HG03354 (cell line): ENCODE data around the gene STK32C.

Source experiments
- ATAC-seq: cut with Tn5 transposase; IDR thresholded peaks from one replicate; pipeline ENCODE4 v1.9.1; 2021; ENCODE audit warnings: mild to moderate bottlenecking; ENCODE audit not compliant: unreplicated experiment, poor library complexity, severe bottlenecking

Gene STK32C

DNA sequence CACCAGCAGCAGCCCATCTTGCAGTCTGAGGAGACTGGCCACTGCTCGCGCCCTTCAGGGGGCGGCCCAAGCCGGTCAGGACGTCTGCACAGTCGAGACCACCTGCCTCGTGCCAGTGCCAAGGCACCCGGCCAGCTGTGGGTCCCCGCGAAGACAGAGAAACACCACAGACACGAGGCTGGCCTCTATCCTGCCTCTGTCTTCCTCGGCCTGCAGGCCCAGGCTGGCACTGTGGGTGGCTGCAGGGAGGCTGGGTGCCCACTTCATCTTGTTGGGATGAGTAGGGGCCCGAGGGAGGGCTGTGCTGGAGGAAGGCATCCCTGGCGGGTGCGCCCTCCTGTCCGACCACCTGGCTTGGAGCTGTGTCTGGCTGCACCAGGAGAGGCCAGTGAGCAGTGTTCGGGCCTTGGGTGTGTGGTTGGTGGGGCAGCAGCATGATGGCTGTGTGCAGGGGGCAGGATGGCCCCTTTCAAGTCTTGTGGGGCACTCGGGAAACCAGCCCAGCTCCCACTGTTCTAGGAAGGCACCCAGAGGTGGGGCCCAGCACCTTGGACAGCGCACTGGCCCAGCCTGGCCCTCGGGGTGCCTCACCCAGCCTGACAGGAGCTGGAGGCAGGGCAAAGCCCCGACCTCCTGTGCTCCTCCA, 113.7 kb downstream of the STK32C start:
- ATAC-seq = no peak

DNA sequence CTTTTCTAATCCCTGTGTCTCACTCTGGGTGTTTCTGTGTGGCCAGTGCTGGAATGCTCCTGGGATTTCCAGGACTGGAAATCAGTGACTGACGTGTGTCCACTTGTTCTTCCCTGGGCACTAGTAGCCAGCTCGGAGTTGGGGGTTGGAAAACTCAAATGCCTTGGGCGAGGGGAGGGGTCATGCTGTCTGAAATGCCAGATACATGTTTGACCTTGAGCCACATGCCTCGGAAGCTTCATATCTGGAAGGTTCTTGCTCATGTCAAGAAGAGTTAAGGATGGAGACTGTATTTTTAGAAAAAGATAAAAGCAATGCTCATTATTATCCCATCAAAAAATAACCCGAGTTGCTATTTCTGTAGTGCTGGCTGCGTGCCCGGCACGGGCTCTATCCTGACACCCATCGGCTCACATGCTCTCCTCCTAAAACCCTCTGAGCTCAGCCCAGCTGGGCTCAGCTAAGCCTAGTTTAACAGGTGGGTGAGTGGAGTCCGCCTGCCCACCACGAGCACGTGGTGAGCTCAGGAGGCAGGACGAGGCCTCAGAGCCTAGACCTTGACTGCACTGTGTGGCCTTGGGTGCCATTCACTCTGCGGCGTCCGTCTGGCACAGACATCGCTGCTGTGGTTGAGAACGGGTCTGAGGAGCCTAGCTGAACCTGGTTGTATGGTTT, 114.6 kb downstream of the STK32C start:
- no peak for ATAC-seq

DNA sequence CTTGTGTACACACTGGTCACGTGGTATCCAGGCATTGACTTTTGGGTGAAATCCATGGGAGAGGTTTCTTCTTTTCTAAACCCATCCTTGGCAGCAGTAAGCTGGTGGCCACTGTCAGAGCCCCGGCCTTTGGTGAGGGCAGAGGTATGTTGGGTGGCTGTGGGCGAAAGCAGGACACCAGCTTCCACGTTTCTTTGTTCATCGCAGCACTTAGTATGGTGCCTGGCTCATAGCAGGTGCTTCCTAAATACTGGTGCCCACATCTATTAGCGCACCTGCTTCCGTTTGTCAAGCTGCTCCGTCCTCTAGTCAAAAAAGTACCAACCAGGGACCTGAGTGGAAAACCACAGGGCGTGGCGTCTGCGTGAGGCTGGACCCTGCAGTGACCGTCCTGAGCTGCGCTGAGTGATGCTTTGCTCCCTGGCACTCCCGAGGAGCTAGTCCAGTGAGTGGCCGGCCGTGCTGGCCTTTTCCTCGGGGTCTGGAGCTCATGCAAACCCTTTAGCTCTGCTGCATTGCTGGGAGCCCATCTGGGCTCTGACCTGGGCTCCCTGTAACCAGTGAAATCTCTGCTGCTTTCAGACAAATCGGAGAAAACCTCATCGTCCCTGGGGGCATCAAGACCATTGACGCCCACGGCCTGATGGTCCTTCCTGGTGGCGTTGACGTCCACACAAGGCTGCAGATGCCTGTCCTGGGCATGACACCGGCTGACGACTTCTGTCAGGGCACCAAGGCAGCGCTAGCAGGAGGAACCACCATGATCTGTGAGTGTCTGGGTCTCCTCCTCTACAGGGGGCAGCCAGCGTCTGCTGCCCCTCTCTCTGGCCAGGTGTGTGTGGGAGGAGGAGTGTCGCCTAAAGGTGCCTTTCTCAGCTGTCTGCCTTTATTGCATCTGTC, 115.4 kb downstream of the STK32C start:
- ATAC-seq = no peak

DNA sequence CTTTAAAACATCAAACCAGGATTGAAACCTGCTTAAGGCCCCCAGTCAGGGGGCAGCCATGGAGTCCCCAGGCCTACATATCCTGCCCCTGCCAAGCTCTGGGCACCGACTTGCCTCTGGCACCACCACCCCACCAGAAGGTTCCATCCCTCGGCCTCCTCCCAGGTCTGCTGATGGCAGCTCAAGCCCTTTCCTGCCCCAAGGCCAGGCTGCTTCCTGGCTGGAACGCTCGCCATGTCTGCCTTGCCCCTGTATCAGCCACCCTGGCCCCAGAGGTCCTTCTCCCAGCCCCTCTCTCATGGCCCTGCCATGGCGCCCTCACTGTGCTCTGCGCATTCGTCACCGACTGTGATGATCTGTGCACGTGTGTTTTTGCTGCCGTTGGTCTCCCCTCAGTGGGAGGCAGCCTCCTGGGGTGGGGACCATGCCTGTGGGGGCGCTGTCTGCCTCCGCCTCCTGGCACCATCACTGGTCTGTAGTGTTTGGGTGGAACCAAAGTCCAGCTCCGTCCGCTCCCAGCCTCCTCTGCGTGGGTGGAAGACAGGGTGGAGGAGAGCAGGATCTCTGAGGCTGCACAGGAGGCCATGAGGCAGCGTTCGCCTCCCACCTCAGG, 117.8 kb downstream of the STK32C start:
- ATAC-seq = no peak

DNA sequence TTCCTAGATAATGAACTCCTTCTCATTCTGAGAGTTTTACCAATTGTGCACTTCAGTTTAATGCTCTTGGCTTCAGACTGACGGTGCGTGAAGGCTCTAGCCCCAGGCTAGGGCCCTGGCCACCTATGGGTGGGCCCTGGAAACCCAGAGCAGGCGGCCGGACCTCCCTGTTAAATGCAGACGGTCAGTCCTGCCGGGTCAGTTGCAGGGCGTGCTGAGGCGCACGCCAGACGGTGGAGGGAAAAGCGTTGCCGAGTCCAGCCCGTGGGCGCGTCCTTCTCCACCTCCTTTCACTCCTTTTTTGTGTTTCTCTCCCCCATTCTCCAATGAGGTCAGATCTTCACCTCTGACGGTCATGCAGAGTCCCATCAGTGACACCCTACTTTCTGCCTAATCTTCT, 118.7 kb downstream of the STK32C start:
- no peak for ATAC-seq

DNA sequence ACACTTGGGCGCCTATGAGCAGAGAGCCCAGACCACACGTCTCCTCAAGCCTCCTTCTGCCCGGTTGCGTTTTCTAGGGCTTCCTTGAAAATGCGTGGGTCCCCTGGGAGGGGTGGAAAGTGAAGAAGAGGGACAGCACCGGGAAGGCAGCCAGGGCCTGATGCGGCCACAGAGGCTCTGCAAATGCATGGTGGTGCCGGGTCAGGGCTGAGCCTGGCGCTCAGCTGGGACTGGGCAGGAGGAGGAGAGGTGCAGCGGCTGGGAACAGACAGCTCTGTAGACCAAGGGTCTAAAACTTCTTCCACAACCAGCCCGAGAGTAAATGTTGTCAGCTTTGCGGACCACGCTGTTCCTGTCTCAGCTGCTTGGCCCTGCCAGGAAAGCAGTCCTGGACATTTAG, 119.4 kb downstream of the STK32C start:
- ATAC-seq = no peak

DNA sequence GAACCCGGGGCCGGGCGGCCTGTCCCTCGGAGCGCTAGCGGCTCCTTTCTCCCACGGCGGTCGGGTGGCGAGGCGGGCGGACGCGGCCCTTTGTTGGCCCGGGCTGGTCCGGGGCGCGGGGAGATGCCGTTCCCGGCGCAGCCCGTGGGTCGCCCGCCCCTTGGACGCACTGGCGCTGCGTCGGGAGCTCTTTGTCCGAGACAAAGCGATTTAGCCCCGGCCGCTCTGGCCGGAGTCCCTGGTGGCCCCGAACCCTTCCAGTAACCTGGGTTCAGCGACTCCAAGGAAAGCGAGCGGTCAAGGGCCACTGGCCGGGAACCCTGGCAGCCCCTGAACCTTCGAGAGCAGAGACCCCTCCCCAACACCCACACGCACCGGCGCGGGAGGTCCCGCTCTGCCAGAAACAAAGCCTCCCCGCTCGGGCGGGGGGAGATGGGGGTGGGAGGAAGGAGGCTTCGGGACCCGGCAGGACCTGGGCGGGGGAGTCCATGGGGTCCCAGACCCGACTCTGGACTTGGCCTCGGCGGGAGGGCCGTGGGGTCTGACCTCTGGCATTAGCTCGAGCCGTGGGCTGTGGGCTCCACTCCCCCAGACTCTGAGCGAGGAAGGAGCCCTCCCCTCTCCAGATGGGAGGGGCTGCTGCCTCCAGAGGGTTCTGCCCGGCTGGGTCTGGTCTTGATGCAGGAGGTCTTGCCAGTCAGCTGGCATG, 120.2 kb downstream of the STK32C start:
- ATAC-seq = no peak

DNA sequence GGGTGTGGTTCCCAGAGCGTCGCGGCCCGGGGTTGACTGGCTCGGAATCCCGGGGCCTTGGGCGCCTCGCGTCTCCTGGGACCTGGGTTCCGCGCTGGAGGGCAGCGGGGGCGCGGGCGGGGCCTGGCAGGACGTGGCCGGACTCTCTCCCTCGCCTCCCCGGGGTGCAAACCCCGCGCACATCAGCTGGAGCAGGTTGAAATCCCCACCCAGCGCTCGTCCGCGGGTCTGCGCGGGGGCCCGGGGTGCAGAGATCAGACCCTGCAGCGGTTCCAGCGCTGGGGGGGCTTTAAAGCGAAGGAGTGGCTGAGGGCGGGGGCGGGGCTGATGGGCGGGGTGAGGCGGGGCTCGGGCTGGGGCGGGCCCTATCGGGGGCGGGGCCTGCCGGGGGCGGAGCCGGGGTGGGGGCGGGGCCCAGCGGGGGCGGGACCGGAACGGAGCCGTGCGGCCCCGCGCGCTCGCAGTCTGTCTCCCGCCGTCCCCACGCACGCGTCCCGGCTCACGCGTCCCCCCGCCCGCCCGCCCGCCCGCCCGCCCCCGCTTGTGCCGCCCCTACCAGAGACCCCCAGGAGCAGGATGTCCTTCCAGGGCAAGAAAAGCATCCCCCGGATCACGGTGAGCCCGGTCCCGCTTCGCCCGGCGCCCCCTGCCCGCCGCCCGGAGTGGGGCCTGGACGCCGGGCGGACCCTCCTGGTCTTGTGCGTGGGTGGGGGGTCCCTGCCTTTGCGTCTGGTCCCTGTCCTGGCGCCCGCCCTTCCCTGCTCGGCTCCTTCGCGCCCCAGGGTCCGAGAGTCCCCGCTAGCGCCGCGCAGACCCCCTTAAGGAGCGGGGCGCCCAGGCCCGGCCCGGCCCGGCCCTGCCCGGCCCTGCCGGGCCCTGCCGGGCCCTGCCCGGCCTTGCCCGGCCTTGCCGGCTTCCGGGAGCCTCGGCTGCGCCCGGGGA, 121.0 kb downstream of the STK32C start, which contains the start of gene DPYSL4:
Gene DPYSL4 (plus strand): TSS at position 461 of the 942 bp plus-strand sequence. CDS start 116 bp downstream, at position 577.
- ATAC-seq = no peak

DNA sequence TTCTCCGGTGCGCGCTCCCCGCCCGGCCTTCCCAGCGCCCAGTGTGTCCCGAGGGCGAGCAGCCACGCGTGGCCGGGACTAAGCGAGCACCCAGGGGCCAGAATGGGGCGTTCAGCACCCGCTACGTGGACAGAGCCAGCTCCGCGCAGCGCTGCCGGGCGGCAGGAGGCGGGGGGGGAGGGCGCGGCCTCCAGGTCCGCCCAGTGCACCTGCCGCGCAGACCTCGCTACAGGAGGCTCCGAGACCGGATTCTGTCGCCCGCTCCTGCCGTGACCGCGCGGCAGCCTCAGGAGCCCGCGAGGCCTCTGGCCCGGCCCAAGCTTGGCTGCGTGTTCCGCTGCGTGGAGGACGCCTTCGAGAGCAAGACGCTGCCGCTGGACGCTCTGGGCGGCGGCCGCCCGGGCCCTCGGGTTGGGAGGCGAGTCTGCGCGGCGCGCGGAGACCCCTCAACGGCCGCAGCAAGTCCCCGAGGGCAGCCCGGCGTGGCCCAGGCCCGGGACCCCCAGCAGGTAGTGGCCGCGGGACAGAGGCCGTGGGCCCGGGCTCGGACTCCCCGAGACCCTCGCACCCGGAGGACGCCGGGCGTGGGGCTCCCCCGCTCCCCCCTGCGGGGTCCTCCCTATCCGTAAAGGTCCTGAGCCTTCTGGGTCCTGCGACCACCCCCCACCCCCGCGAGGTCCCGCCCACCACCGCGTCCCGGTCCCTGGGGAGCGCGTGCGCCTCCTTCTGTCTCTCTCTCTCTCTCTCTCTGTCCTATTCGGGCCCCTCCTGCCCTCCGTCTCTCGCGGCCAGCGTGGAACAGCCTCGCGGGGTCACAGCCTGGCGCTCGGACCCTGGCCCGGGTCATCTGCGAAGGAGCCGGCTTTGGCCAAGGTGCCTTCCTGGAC, 121.9 kb downstream of the STK32C start:
- peak; percentile 54 for ATAC-seq

DNA sequence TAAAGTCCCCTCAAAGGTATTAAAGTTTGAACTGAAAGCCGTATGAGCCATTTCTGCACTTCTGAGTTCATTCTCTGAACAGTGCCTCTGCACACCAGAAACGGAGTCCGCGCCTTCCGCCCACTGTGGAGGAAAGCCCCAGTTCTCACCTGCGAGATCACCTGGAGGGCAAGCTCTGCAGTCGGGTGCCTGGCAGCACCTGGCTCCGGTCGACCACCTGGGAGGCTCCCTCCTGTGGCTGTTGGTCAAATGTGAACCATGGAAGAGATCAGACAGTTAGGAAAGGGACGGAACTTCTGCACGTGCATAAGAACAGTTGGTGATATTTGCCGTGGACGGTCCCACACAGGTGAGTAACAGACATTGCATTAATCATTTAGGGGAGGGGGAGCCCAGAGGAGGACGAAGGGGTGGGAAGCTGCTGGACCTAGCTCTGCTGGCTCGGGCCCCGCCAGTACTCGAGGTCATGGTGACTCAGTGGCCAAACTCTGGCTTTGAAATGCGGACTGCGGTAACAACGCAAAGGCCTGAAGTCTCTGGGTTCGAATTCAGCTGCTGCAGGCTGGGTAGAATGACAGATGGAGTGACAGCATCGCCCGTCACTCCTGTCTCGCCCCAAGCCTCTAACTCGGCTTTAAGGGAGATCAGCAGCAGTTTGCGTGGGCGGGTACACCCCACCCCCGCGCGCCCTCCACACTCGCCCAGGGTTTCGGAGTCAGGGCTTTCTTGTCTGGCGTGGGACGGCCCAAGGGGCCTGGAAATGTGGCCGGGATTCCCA, 122.7 kb downstream of the STK32C start:
- no peak for ATAC-seq

DNA sequence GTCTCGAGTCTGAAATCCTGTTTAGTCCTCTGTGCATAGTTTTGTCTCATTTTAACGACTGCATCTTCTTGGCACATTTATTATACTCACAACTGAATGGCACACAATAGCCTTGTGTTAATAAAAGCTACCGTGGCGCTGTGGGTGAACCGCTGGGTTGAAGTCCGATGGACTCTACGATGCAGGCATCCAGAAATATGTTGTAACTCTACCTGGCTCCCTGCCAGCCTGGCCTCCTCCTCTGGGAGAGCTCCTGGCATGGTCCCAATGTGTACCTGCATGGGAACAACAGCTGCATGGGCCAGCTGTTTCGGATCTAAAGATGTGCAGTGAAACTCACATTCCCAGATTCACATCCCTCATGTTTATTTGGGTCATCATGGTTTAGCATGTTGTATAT, 124.7 kb downstream of the STK32C start:
- no peak for ATAC-seq

DNA sequence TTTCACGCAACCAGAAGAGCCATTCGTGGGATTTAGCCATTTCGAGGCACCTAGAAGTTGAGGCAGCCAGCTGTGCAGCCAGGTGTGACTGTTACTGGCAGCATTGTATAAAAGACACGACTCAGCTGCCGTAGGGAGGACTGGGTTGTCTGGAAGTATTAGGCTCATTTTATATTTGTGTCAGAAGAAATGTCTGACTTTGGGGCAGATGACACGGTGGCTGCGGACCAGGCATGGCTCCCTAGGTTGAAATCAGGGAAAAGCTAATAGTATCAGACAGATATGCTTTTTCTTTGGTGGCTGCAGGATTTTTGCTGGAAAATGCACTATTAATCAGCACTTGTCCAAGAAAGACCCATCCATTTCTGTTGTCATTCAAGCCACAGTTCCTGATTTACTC, 125.2 kb downstream of the STK32C start:
- ATAC-seq = no peak

DNA sequence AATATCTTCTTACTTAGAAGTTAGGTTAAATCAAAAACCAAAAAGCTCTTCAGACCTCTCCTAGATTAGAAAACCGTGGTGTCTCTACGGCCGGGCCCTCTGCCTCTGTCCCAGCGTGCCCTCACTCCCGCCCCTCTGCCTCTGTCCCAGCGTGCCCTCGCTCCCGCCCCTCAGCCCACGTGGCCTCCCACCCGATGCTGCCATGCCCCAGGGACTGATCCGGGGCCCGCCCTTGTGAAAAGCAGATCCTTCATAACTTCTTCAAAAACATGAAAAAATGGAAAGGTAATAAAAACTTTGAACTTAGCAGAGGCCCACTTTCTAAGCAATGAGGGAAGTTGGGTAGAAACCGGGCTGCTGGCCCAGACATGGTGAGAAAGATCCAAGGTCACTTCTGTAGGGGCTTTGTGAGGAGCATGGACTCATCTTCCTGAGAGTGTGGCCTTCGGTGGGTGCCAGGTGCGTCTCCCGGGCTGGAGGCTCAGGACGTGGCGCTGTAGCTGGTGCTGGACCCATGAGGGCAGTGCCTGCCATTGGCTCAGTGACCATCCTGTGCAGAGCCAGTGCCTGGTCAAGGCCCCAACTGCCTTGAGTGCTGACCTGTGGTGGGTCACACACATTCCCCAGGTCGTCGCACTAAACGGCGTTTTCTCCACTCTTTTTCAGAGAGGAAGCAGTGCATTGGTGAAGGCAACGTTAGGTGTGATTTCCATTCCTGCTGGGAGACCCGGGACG, 125.9 kb downstream of the STK32C start:
- ATAC-seq = no peak

DNA sequence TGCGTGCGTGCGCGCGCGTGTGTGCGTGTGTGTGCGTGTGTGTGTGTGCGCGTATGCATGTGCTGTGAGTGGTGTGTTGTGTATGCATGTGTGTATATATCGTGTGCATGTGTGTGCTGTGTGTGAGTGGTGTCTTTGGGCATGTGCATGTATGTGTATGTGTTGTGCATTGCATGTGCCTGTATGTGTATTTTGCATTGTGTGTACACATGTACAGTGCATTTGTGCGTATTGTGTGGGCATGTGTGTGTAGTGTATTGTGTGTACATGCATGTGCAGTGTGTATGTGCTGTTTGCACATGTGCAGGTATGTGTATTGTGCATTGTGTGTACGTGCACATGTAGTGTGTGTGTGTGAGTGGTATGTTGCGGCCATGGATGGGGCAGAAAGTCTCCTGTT, 127.0 kb downstream of the STK32C start:
- ATAC-seq = no peak

DNA sequence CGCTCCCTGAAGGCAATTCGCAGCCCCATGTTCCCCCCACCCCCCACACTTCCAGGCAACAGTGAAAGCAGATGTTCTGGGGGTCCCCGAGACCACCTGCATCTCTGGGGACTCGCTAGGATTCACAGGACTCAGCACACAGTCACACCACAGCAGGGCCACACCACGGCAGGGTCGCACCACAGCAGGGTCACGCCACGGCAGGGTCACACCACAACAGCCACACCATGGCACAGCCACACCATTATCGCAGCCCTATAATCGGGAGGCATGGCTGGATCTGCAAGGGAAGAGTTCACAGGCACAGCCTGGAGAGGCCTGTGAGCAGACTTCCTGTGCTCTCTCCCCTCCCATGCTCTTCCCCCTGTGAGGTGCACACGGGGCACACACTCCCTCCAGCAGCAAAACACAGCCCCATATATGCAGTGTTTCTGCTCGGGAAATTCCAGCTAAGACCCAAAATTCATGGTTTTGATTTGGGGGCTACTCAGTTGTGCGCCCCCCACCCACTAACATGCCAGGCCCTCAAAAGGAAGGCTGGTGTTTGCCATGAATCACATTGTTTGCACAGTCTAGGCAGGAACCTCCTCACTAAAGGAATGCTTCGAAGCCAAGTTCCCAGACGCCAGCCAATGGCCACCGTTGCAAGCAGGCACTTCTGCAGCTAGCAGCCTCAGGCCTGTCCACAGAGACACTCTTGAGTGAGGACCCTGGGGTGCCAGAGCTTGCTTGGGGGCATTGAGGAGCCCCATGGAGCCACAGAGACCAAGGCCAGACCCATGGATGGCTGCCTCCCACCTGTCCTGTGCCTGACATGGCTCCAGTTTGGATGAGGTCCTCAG, 128.0 kb downstream of the STK32C start:
- ATAC-seq = no peak
